Ascending aorta (tissue), 2 donors: ENCODE data around the gene NR4A3. TPM values are rescaled to one million over a fixed set of nuclear protein-coding genes. Genes with fewer than 3 reads are reported as not detected.

Source experiments
- DNase-seq, 2 donors: peaks; one replicate each; pipeline ENCODE4 v3.0.0-alpha.2; 2019; ENCODE audit warnings: low spot score in 2 of 2
- H3K27ac ChIP-seq, 2 donors: fragments of 200-600 bp; sonication (generic); one replicate each; pipeline ENCODE4 v1.5.1; 2016 to 2017; ENCODE audit warnings: mild to moderate bottlenecking in 1 of 2
- H3K27me3 ChIP-seq: fragments of 200-600 bp; sonication (generic); one replicate; pipeline ENCODE4 v1.5.1; 2017
- H3K36me3 ChIP-seq, 2 donors: fragments of 200-600 bp; sonication (generic); one replicate each; pipeline ENCODE4 v1.5.1; 2016
- H3K4me1 ChIP-seq, 2 donors: fragments of 200-600 bp; sonication (generic); one replicate each; pipeline ENCODE4 v1.5.1; 2016 to 2017; ENCODE audit warnings: mild to moderate bottlenecking in 1 of 2
- H3K4me3 ChIP-seq, 2 donors: fragments of 200-600 bp; sonication (generic); one replicate each; pipeline ENCODE4 v1.5.1; 2016 to 2017; ENCODE audit warnings: mild to moderate bottlenecking in 1 of 2
- H3K9me3 ChIP-seq, 2 donors: fragments of 200-600 bp; sonication (generic); one replicate each; pipeline ENCODE4 v1.5.1; 2016
- CTCF ChIP-seq, 3 experiments: fragments of 200-600 bp in 2 of 3; fragments of 450-650 bp in 1 of 3; sonication (generic) in 2 of 3; IDR thresholded peaks; one replicate each; pipeline ENCODE4 v1.5.1; 2016 to 2019; ENCODE audit warnings: antibody characterized with exemption in 3 of 3, mild to moderate bottlenecking in 1 of 3, moderate library complexity in 1 of 3
- intact Hi-C: fragments of 100-400 bp; cut with DNase I; formaldehyde crosslinking; loops from one replicate; pipeline ENCODE4 v1.15.1; 2023
- total RNA-seq: library from RNA; depleted of rRNA; stranded (reverse); fragments of >200 nt; gene quantifications from one replicate; pipeline ENCODE4 v1.1.0, GENCODE V29; 2016

NR4A3 gene
- total RNA-seq, 1 donor from 2014 or later = 21.3 TPM

GRCh38 chr9:99831857-99832557 lies 10.3 kb downstream of the NR4A3 start:
- TF ChIP-seq CTCF (IDR thresholded peaks at IDR 0.05) = no peak

GRCh38 chr9:99832558-99832864 lies 10.8 kb downstream of the NR4A3 start:
- Histone ChIP-seq H3K27me3 (no peaks in the 10 kb centered on the region), H3K4me1 (no peaks in the 10 kb centered on the region), H3K4me3 (no peak overlapping the region), H3K27ac (no peak overlapping the region), H3K9me3 (no peaks in the 10 kb centered on the region), H3K36me3 (peaks cover 0 to 6% of the 10 kb centered on the region in 2 donors)
- TF ChIP-seq CTCF (IDR thresholded peaks at IDR 0.05) = no peak
- intact Hi-C loops = no loop called here
- DNase-seq = no peak

More at GRCh38 chr9:99831857-99832557, 10.3 kb downstream of the NR4A3 start:
- intact Hi-C loops = no loop called here
- Histone ChIP-seq H3K27ac (no peak overlapping the region), H3K9me3 (no peaks in the 10 kb centered on the region), H3K4me3 (no peak overlapping the region), H3K4me1 (no peaks in the 10 kb centered on the region), H3K27me3 (no peaks in the 10 kb centered on the region), H3K36me3 (peaks cover 0 to 6% of the 10 kb centered on the region in 2 donors)
- DNase-seq = no peak

- Histone ChIP-seq H3K9me3 (no peaks in the 10 kb centered on the region), H3K27me3 (no peaks in the 10 kb centered on the region), H3K27ac (no peak overlapping the region), H3K4me1 (no peaks in the 10 kb centered on the region), H3K4me3 (no peak overlapping the region), H3K36me3 (peaks cover 0 to 6% of the 10 kb centered on the region in 2 donors)
- intact Hi-C loops = no loop called here
- DNase-seq = no peak
- no peak for TF ChIP-seq CTCF (IDR thresholded peaks at IDR 0.05)
Observed at GRCh38 chr9:99833735-99834134, 12.1 kb downstream of the NR4A3 start.

- no peak overlapping the region for H3K4me3 ChIP-seq
- H3K36me3 ChIP-seq = peaks cover 0 to 6% of the 10 kb centered on the region in 2 donors
- TF ChIP-seq CTCF (IDR thresholded peaks at IDR 0.05) = no peak
- no peak for DNase-seq
- no peaks in the 10 kb centered on the region for H3K9me3 ChIP-seq
- no peaks in the 10 kb centered on the region for H3K4me1 ChIP-seq
- no peak overlapping the region for H3K27ac ChIP-seq
- intact Hi-C loops = no loop called here
- H3K27me3 ChIP-seq = no peaks in the 10 kb centered on the region
Observed at GRCh38 chr9:99834474-99834873, 12.8 kb downstream of the NR4A3 start.

GRCh38 chr9:99835142-99835541 lies 13.5 kb downstream of the NR4A3 start:
- Histone ChIP-seq H3K36me3 (peaks cover 0 to 6% of the 10 kb centered on the region in 2 donors), H3K27me3 (no peaks in the 10 kb centered on the region), H3K27ac (no peak overlapping the region), H3K4me3 (no peak overlapping the region), H3K4me1 (no peaks in the 10 kb centered on the region), H3K9me3 (no peaks in the 10 kb centered on the region)
- no peak for TF ChIP-seq CTCF (IDR thresholded peaks at IDR 0.05)
- intact Hi-C loops = no loop called here
- no peak for DNase-seq

GRCh38 chr9:99835581-99835980 lies 13.9 kb downstream of the NR4A3 start:
- no peak for DNase-seq
- H3K9me3 ChIP-seq = no peaks in the 10 kb centered on the region
- no peaks in the 10 kb centered on the region for H3K27me3 ChIP-seq
- intact Hi-C loops = no loop called here
- no peaks in the 10 kb centered on the region for H3K4me1 ChIP-seq
- H3K27ac ChIP-seq = no peak overlapping the region
- TF ChIP-seq CTCF (IDR thresholded peaks at IDR 0.05) = no peak
- no peak overlapping the region for H3K4me3 ChIP-seq
- peaks cover 0 to 6% of the 10 kb centered on the region in 2 donors for H3K36me3 ChIP-seq
